Superior temporal gyrus (tissue), 1 donor: Measurements from ENCODE around the gene MACROD2.

ENCODE experiments used
- DNase-seq: peaks from one replicate; pipeline ENCODE4 v3.0.0-alpha.2; 2016; ENCODE audit errors: extremely low spot score

MACROD2 gene

DNA sequence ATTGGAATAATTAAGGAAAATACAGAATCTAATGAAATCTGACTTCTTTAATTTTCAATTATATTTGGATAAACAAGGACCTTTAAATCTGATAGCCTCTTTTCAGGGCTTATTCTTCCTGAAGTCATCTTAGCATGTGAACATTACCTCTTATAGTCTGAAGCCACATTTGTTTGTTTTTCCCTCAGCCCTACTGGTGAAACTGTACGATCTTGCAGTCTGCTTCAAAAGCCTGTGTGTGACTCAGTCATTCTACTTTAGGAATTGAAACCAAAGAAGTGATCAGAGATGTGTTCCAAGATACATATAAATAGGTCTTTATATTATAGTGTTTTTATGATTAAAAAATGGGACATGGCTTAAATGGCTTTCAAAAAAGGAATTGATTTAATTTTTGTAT is 67.5 kb downstream of the MACROD2 start:
- no peak for DNase-seq

DNA sequence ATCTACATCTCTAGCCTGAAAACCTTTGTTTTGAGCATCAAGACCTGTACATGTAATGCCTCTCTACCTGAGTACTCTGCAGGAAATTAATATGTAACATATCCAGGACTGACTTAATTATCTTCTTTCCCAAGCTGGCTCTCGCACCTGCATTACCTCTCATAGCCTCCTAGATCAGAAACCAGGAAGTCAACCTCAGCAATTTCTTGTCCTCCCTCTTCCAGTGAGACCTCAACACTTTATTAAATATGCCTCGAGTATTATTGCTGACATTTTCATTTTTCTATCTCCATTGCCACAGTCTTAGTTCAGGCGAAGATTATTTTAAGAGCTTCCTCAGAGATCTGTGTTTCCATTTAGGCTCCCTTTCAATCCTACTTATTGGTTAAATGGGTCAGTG is 69.0 kb downstream of the MACROD2 start:
- DNase-seq = no peak

GRCh38 chr20:14064921-14065320 is 69.6 kb downstream of the MACROD2 start:
- no peak for DNase-seq

DNA sequence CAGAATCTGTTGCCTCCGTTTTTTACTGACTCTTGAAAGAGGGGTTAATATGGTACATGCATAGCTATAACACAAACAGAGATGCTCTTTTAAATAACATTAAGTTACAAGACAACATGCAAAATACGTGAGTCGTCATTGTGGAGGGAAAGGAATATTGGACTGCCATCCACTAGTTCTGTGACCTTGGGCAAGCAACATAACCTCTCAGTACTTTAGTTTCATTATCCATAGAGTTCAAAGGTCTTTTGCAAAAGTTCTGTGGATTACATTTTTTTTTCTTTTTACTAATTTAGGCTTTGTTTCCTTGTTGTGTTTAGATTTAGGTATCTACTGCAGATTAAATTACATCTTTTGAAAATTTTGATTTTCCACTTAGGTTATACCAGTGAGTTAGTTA is 70.5 kb downstream of the MACROD2 start:
- no peak for DNase-seq

DNA sequence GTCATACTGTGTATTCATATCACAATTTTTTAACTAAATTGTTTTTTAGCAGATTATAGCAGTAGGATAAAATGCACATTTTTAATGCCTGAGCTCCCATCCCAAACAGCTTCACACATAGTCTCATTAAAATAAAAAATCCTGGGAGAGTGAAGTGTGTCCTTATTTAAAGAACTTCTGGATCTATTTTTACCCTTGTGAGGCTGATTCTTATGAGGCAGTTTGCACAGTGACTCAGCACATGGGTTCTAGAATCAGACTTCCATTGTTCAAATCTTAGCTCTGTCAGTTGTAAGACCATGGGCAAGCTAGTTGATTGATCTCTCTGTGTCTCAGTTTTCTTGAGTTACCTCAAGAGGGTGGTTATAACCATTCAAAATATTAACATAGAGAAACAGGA is 72.3 kb downstream of the MACROD2 start:
- no peak for DNase-seq

DNA sequence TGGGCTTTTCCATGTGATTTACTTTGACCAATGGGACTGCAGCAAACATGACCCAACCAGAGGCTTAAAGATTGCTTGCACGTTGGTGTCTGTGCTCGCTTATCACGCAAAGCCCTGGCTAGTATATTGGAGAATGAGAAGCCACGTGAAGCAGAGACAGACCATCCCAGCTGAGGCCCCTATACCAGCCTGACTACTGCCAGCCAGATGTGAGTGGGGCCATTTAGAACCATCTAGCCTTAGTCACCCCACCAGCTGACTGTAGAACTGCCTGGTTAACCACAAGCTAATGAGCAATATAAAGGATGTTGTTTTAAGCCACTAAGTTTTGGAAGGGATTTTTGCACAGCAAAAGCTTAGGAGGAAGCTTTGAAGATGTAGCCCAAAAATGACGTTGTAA is 74.5 kb downstream of the MACROD2 start:
- no peak for DNase-seq

GRCh38 chr20:14093652-14094051 is 98.3 kb downstream of the MACROD2 start:
- no peak for DNase-seq

DNA sequence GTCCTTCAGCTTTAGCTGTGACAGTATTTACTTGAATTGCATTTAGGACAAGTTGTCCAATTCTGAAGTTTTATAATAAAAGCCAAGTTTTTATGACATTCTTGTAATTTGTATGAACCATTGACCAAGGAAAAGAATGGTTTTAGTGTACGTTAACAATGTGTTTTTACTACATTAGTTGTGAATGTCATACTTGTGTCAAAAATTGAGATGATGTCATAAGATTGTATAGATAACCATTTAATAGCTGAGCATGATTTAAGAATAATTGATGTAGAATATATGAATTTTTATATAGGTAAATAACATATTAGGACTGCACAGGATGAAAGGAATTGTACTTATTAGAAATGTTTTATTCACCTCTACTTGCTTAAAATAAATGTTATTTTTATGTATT is 102.9 kb downstream of the MACROD2 start:
- no peak for DNase-seq

GRCh38 chr20:14113416-14113815 is 118.1 kb downstream of the MACROD2 start:
- DNase-seq = no peak

DNA sequence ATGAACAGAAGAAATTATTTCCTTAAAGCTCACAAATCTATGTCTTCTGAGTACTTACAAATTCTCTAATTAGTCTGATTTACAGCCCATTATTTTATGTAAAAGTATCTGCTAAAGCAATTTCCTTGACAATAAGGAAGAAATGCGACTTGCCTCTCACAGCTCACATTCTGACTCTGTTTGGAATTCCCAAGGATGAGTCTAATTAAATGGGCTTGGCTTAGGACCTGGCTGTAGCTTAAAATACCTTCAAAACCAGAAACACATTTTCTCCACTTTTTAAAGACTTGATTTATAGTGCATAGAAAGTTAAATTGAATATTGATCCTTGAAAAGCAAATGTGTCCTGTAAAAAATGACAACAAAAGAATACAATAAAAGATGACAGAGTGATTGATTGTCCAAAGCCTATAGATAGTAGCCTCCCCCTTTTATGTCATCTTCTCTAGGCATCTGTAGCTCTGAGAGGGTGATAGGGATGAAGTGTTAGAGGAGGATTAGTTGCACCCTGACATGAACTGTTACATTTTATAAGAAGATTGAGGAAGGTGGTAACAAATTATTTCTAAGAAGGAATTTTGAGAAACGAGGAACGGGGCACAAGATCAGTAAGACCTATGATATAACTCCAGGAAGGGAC is 118.9 kb downstream of the MACROD2 start:
- DNase-seq = no peak

GRCh38 chr20:14116037-14116436 is 120.7 kb downstream of the MACROD2 start:
- DNase-seq = no peak

DNA sequence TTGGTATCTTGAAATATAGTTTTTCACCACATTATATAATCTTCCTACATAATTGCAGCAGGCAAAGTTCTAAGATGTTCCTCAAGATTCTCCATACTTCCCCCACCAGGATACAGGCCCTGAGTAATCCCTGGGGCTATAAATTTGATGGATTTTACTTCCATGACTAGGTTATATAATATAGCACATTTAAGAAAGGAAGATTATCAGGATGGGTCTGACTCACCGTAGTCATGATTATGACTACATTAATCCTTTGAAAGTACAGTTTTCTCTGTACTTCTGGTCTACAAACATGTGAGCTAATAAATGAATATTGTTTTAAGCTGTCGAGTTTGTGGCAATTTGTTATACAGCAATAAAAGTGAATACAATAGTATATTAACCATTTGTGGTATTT is 122.5 kb downstream of the MACROD2 start:
- no peak for DNase-seq

GRCh38 chr20:14126856-14127255 is 131.5 kb downstream of the MACROD2 start:
- DNase-seq = no peak

GRCh38 chr20:14127514-14128223 is 132.4 kb downstream of the MACROD2 start:
- no peak for DNase-seq

DNA sequence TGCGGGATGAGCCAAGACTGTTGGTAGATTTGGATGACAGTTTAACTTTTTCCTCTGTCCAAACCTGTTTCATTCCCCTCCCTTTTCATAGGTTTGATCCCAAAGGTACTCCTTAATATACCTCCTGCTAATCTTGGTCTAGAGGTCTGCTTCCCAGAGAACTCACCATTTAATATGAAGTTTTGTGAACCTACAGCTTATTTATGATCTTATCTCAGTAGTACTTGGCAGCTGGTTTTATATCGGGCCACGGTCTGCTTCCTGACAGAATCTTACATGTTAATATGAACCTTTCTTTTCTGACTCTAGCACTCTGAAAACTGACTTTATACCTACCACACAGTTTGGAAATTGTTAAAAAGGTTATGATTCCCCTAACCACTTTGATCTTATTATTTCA is 138.7 kb downstream of the MACROD2 start:
- DNase-seq = no peak

DNA sequence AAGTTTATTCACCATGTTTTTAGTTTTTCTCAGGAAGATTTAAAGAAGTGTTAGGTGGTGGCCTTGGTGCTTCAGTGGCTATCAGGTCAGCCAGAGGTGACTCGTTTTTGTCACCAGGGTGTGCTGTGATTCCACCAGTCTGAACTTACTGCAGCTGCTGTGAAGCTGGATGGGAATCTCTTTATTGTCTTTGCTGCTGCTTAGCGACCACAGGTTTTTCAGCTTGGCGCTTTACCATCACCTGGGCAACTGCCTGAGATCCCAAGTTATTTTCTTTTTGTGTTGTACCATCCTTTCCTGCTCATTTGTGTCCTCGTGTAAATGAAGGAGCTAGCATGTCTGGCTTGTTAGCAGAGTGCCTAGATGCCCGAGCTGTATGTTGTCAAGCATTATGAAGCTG is 146.9 kb downstream of the MACROD2 start:
- peak; percentile 72 for DNase-seq

- DNase-seq = no peak
Observed at GRCh38 chr20:14142964-14143627, 147.8 kb downstream of the MACROD2 start.

- DNase-seq = no peak
Observed at GRCh38 chr20:14148042-14148441, 152.7 kb downstream of the MACROD2 start.

DNA sequence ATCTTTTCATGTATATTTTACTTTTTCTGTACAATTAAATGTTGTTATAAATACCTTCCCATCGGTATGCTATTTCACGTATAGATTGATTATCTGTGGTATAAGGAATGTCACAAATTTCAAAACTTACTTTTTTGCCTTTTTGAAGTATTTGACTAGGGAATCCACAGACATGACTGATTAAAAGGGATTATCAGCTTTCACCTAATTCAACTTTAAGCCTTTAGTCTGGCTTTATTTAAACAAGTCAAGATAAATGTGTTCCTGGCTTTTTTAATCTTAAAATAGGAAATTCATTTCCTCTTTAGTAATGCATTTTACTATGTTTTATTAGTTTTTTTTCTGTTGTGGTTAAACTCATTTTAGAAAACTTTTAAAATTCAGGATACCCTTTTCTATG is 160.0 kb downstream of the MACROD2 start:
- no peak for DNase-seq

- no peak for DNase-seq
Observed at GRCh38 chr20:14178528-14178927, 183.2 kb downstream of the MACROD2 start.

DNA sequence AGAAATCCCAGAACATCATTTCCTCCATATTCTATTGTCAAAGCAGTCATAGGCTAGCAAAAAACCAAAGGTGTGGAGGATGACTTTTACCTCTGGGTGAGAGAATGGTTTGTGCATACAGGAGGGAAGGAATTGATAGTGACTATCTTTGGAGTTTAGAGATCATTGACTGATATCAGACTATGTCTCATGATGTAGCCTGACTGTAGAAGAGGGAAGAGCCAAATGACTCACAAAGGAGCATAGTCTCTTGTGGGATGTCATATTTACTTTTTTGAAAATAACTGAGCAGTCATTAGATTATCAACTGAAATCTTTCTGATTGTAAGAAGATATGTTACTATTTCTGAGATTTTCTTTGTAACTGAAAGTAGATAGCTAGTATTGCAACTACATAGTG is 183.6 kb downstream of the MACROD2 start:
- no peak for DNase-seq

DNA sequence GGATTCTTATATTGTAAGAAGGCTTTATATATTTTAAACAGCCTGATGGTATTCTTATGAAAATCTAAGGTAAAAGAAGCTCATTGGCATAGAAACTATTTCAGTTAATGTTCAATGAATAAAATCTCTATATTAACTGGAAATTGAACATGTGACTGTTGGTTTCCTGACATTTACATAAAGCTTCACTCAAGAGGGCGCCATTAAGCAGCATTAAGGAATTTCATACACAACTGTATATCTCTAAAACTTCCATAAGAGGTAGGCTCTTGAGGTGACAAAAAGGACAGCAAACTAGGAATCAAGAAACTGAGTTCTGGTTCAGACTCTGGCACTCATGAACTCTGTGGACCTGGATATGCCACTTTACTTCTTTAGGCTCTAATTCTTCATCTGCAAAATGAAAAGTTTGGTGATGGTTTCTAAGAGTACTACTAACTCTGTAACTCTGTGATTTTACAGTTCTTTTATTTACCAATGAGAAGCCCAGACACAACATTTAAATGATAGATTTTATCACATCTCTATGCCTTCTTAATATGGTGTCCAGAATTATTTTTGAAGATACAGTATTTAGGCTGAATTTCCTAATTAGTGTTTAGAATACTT is 194.6 kb downstream of the MACROD2 start:
- DNase-seq = no peak

- DNase-seq = no peak
Observed at GRCh38 chr20:14191559-14191958, 196.2 kb downstream of the MACROD2 start.
